ENCODE results near the gene AP2A2.

DNA sequence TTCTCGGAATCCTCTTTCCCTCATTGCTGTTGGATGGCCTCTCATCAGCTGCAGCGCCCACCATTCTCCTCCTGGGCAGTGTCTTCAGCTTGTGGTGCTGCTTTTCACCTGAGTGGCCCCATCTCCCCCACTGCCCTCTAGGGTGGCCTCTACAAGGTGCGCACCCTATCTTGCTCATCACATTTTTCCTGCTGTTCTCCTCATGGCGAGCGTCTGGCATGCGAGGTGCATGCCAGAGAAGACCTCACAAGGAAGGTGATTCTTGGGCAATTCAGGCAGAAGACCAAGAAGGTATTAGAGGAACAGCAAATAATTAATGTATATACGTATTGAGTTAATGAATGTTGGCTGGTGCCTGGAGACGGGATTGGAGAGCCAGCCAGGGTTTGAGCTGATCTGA, 3.1 kb downstream of the AP2A2 start:
- TF ChIP-seq, protein P1, sequence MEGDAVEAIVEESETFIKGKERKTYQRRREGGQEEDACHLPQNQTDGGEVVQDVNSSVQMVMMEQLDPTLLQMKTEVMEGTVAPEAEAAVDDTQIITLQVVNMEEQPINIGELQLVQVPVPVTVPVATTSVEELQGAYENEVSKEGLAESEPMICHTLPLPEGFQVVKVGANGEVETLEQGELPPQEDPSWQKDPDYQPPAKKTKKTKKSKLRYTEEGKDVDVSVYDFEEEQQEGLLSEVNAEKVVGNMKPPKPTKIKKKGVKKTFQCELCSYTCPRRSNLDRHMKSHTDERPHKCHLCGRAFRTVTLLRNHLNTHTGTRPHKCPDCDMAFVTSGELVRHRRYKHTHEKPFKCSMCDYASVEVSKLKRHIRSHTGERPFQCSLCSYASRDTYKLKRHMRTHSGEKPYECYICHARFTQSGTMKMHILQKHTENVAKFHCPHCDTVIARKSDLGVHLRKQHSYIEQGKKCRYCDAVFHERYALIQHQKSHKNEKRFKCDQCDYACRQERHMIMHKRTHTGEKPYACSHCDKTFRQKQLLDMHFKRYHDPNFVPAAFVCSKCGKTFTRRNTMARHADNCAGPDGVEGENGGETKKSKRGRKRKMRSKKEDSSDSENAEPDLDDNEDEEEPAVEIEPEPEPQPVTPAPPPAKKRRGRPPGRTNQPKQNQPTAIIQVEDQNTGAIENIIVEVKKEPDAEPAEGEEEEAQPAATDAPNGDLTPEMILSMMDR (IDR thresholded peaks at IDR 0.05) = no peak
- TF ChIP-seq POLR2AphosphoS5 (IDR thresholded peaks at IDR 0.05) = no peak
